ENCODE results near the gene CLTA.
"Not testable (repeated sequence)": the region's sequence is repeated elsewhere in the genome, so short reads cannot be mapped to it uniquely, and the experiment has no call there.

Gene CLTA

GRCh38 chr9:36174731-36175130 is 16.0 kb upstream of the CLTA start:
- H3K9me3 ChIP-seq (ENCODE audit: low read length) = no peaks in the 10 kb centered on the region
- TF ChIP-seq EZH2 (IDR thresholded peaks at IDR 0.05; ENCODE audit: borderline replicate concordance, low read length) (no peak), CTCF (IDR thresholded peaks at IDR 0.05; ENCODE audit: low read length) (no peak)
- no peaks in the 10 kb centered on the region for H3K36me3 ChIP-seq (ENCODE audit: insufficient read depth, low read length)
- no peak overlapping the region for H3K4me3 ChIP-seq (ENCODE audit: low read depth, low read length, poor library complexity, severe bottlenecking)
- no peaks in the 10 kb centered on the region for H3K27me3 ChIP-seq (ENCODE audit: insufficient read depth, low read length)
- no peak overlapping the region for H3K4me2 ChIP-seq (ENCODE audit: low read length)
- H3K9ac ChIP-seq (ENCODE audit: low read length) = no peak overlapping the region
- H3K79me2 ChIP-seq (ENCODE audit: insufficient read depth, low read length) = no peaks in the 10 kb centered on the region
- H3K27ac ChIP-seq (ENCODE audit: low read depth, low read length, poor library complexity, severe bottlenecking) = no peak overlapping the region
- H4K20me1 ChIP-seq (ENCODE audit: insufficient read depth, low read length) = no peaks in the 10 kb centered on the region
- H3K4me1 ChIP-seq (ENCODE audit: insufficient read depth, low read length, severe bottlenecking) = no peaks in the 10 kb centered on the region
- H3F3A ChIP-seq (ENCODE audit: insufficient read depth, low read length) = no peaks in the 10 kb centered on the region
- no peaks in the 10 kb centered on the region for H3K9me2 ChIP-seq (ENCODE audit: low read depth, low read length)
- H2AFZ ChIP-seq (ENCODE audit: low read length) = no peak overlapping the region

- not testable (repeated sequence) for H3K9me3 ChIP-seq (ENCODE audit: low read length); H3K4me1 ChIP-seq (ENCODE audit: insufficient read depth, low read length, severe bottlenecking); H2AFZ ChIP-seq (ENCODE audit: low read length); H3K36me3 ChIP-seq (ENCODE audit: insufficient read depth, low read length); H3K4me2 ChIP-seq (ENCODE audit: low read length); H3K79me2 ChIP-seq (ENCODE audit: insufficient read depth, low read length); H3K27ac ChIP-seq (ENCODE audit: low read depth, low read length, poor library complexity, severe bottlenecking); H3K27me3 ChIP-seq (ENCODE audit: insufficient read depth, low read length); H3K9me2 ChIP-seq (ENCODE audit: low read depth, low read length); H3F3A ChIP-seq (ENCODE audit: insufficient read depth, low read length); H4K20me1 ChIP-seq (ENCODE audit: insufficient read depth, low read length); H3K9ac ChIP-seq (ENCODE audit: low read length); H3K4me3 ChIP-seq (ENCODE audit: low read depth, low read length, poor library complexity, severe bottlenecking)
These were observed 15.5 kb upstream of the CLTA start for GRCh38 chr9:36175209-36175608.

- not testable (repeated sequence) for H2AFZ ChIP-seq (ENCODE audit: low read length); H3K9me3 ChIP-seq (ENCODE audit: low read length); H3K9ac ChIP-seq (ENCODE audit: low read length); H3F3A ChIP-seq (ENCODE audit: insufficient read depth, low read length); H3K27ac ChIP-seq (ENCODE audit: low read depth, low read length, poor library complexity, severe bottlenecking); H4K20me1 ChIP-seq (ENCODE audit: insufficient read depth, low read length); H3K4me2 ChIP-seq (ENCODE audit: low read length); H3K27me3 ChIP-seq (ENCODE audit: insufficient read depth, low read length); H3K4me1 ChIP-seq (ENCODE audit: insufficient read depth, low read length, severe bottlenecking); H3K9me2 ChIP-seq (ENCODE audit: low read depth, low read length); H3K79me2 ChIP-seq (ENCODE audit: insufficient read depth, low read length); H3K4me3 ChIP-seq (ENCODE audit: low read depth, low read length, poor library complexity, severe bottlenecking); H3K36me3 ChIP-seq (ENCODE audit: insufficient read depth, low read length)
These were observed 14.2 kb upstream of the CLTA start for GRCh38 chr9:36176496-36176895.

GRCh38 chr9:36177571-36177970 is 13.2 kb upstream of the CLTA start:
- Histone ChIP-seq H3K4me2 (ENCODE audit: low read length) (no peak overlapping the region), H3K4me1 (ENCODE audit: insufficient read depth, low read length, severe bottlenecking) (no peaks in the 10 kb centered on the region), H3K79me2 (ENCODE audit: insufficient read depth, low read length) (no peaks in the 10 kb centered on the region), H2AFZ (ENCODE audit: low read length) (no peak overlapping the region), H4K20me1 (ENCODE audit: insufficient read depth, low read length) (no peaks in the 10 kb centered on the region), H3K9me2 (ENCODE audit: low read depth, low read length) (no peaks in the 10 kb centered on the region), H3K27me3 (ENCODE audit: insufficient read depth, low read length) (no peaks in the 10 kb centered on the region), H3K9ac (ENCODE audit: low read length) (no peak overlapping the region), H3K9me3 (ENCODE audit: low read length) (no peaks in the 10 kb centered on the region), H3K27ac (ENCODE audit: low read depth, low read length, poor library complexity, severe bottlenecking) (no peak overlapping the region), H3F3A (ENCODE audit: insufficient read depth, low read length) (no peaks in the 10 kb centered on the region), H3K4me3 (ENCODE audit: low read depth, low read length, poor library complexity, severe bottlenecking) (no peak overlapping the region), H3K36me3 (ENCODE audit: insufficient read depth, low read length) (no peaks in the 10 kb centered on the region; the same call in 1 of the 2 replicates)
- TF ChIP-seq EZH2 (IDR thresholded peaks at IDR 0.05; ENCODE audit: borderline replicate concordance, low read length) (no peak), CTCF (IDR thresholded peaks at IDR 0.05; ENCODE audit: low read length) (no peak)

GRCh38 chr9:36180243-36180642 is 10.5 kb upstream of the CLTA start:
- H3K79me2 ChIP-seq (ENCODE audit: insufficient read depth, low read length); H3K27ac ChIP-seq (ENCODE audit: low read depth, low read length, poor library complexity, severe bottlenecking); H3K36me3 ChIP-seq (ENCODE audit: insufficient read depth, low read length); H3K9me3 ChIP-seq (ENCODE audit: low read length); H3K9ac ChIP-seq (ENCODE audit: low read length); H3K9me2 ChIP-seq (ENCODE audit: low read depth, low read length); H3K4me1 ChIP-seq (ENCODE audit: insufficient read depth, low read length, severe bottlenecking); H2AFZ ChIP-seq (ENCODE audit: low read length); H3K4me2 ChIP-seq (ENCODE audit: low read length); H3K4me3 ChIP-seq (ENCODE audit: low read depth, low read length, poor library complexity, severe bottlenecking); H4K20me1 ChIP-seq (ENCODE audit: insufficient read depth, low read length); H3K27me3 ChIP-seq (ENCODE audit: insufficient read depth, low read length); H3F3A ChIP-seq (ENCODE audit: insufficient read depth, low read length): not testable (repeated sequence)

All from OCI-LY1 (cell line).